DMS 273 (cell line): ENCODE measurements around the gene LPCAT2.
"Not testable (repeated sequence)": the region's sequence is repeated elsewhere in the genome, so short reads cannot be mapped to it uniquely, and the experiment has no call there.

Experiments used
- DNase-seq: peaks from one replicate; lab custom pipeline; 2025; ENCODE audit not compliant: unreplicated experiment; lab: John Stamatoyannopoulos, UW

The LPCAT2 gene

DNA sequence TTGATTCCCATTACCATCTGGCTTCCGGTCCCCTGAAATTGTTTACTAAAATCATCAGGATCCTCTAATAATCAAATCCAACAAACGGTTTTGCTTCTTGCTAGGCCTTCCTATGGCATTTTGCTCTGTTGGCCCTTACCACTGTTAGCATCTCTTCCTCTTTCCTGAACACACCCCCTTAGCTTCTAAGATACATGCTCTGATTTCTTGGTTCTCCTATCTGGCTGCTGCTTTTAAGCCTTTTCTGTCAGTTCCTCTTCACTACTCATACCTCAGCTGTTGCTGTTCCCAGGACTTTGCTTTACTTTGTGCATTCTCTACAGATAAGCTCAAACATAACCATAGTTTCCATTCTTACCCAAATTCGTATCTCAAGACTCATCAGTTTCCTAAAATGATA lies 69.0 kb downstream of the LPCAT2 start:
- no peak for DNase-seq

DNA sequence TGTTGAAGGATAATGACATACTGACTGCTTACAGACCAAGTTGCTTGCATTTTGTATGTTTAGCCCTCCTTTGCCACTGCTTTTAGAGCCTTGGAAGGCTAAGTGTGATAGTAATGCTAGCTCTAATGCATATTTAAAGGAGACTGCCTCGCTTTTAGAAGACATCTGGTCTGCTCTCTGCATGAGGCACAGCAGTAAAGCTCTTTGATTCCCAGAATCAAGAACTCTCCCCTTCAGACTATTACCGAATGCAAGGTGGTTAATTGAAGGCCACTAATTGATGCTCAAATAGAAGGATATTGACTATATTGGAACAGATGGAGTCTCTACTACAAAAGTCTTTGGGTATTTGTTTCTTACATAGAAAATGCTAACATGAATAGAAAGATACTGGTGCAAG lies 76.8 kb downstream of the LPCAT2 start:
- peak; percentile 19 for DNase-seq

DNA sequence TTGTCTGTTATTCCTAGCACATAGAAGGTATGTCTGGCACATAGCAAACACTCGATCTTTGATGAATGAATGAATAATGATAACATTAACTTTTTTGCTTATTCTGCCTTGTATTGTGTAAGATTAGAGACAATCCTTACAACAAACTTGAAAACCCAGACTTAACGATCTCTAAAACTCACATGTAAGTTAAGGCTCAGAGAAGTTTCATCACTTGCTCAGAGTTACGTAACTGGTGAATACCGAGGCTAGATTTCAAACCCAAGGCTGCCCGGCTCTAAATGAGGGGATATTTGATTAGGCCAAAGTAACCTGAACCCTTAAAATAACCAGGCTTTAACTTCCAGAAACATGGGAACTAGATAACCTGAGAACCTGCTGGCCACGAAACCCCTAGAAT lies 79.9 kb downstream of the LPCAT2 start:
- DNase-seq, result no peak

DNA sequence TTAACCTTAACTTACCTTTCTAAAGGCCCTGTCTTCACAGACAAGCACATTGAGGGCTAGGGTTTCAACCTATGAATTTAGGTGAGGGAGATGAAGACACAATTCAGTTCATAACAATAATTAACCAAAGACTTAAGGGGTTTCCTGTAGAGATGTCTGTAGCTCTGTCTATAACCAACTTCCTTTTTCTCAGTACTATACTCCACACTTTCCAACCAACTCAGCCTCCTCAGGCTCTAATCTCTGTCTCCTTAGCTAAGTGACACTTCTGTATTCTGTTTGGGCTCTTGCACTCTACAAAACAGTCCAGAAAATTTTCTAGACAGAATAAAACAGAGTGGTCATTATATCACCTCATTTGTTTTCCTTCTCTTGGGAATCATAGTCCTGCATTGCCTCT lies 83.4 kb downstream of the LPCAT2 start:
- DNase-seq, result no peak

DNA sequence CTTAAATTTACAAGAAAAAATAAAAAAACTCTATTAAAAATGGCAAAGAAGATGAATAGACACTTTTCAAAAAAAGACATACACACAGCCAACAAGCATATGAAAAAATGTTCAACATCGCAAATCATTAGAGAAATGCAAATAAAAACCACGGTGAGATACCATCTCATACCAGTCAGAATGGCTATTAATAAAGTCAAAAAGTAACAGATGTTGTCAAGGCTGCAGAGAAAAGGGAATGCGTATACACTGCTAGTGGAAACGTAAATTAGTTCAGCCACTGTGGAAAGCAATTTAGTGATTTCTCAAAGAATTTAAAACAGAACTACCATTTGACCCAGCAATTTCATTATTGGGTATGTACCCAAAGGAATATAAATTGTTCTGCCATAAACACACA lies 89.1 kb downstream of the LPCAT2 start:
- peak; percentile 10 for DNase-seq

DNA sequence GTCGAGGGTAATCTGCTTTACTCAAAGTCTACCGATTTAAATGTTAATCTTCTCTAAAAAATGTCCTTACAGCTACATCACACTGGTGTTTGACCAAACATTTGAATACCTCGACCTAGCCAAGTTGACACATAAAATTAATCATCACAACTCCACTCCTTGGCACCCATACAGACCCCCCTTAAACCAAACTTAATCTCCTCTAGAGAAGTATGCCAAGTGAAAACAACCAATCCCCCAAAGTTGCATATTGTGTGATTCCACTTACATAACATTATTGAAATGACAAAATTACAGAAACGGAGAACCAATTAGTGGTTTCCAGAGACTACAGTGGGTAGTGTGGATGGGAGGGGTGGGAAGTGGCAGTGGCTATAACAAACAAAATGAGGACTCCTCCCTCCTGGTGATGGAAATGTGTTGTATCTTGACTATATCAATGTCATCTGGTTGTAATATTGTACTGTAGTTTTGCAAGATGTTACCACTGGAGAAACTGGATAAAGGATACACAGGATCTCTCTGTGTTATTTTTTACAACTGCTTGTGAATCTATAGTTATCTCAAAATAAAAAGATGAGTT lies 97.0 kb downstream of the LPCAT2 start:
- DNase-seq, result no peak

DNA sequence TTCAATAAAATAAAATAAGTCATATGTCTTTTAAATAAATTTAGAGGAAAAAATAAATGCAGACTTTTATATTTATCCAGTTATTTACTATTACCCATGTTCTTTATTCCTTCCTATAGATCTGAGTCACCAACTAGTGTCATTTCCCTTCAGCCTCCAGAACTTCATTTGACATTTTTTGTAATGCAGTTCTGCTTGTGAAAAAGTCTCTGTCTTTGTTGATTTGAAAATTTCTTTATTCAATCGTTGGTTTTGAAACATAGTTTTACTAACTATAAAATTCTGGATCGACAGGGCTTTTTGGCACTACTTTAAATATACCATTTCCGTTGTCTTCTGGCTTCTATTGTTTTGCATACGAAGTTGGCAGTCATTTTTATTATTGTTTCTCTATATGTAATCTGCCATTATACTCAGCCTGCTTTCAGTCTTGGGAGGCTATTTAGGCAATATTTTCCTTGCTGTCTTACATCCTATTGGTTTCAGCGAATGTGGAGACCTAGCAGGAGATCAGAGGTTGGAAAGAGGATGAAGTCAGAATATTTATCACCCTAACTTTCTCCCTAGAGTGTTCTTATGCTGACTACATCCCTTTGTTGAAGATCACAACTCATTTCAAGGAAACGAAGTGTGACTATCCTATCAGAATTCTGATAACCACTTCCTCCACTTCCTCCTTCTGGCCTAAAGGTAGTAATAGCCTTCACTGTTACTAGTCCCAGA lies 104.9 kb downstream of the LPCAT2 start:
- no peak for DNase-seq

DNA sequence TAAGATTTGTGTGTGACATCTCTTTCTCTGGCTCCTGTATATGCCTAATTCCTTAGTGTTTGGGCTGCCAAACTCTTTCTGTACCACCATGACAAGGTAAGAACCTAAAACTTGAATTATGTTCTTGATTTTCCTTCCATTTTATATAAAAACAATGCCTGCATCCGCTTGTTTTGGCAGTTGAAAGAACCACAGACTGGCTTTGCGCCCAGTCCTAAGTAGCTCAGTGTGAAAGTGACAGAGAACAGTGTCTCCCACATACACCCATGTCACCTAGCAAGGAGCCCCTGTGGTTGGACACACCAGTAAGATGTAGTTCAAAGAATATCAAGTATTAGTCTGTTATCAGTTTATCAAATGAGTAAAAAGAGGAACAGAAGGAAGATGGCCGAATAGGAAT lies 106.2 kb downstream of the LPCAT2 start:
- no peak for DNase-seq

DNA sequence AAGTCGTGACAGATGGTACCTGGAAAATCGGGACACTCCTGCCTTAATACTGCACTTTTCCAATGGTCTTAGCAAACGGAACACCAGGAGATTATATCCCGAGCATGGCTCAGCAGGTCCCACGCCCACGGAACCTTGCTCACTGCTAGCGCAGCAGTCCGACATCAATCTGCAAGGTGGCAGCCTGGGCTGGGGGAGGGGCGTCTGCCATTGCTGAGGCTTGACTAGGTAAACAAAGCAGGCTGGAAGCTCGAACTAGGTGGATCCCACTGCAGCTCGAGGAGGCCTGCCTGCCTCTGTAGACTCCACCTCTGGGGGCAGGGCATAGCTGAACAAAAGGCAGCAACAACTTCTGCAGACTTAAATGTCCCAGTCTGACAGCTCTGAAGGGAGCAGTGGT lies 106.8 kb downstream of the LPCAT2 start:
- not testable (repeated sequence) for DNase-seq

DNA sequence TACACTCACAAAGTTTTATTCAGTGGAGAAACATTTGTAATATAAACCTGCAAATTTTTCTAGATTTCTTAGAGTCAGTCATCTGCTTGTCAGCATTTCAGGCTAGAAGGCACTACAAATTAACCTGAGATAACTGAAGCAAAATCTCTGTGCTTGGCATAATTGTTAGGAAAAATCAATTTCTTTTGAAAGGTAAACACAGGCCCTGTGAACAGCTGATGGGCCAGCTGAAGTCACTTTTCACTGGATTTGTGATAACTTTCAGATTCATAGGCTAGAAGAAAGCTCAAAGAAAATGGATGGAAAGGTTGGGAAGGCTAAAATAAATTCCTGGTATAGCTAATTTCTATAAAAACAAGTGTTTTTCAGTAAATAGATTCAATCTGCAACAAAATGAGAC lies 112.9 kb downstream of the LPCAT2 start:
- no peak for DNase-seq

DNA sequence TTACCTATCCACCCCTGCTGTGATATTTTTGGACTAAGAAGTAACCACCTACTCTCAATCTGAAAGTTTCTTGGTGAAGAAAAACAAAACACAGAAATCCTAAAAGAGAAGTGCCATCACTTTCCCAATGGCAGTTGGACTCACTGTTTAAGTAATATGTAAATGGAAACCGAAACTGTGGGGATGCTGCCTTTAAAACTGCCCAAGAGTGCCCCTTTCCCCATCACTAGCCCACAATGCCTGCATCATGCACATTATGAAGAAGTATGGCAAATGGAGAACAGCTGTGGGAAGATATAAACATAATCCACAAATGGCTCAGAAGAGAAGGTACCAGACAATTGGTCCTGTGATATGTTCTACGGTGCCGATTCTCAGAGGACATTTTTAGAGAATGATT lies 113.4 kb downstream of the LPCAT2 start:
- no peak for DNase-seq

DNA sequence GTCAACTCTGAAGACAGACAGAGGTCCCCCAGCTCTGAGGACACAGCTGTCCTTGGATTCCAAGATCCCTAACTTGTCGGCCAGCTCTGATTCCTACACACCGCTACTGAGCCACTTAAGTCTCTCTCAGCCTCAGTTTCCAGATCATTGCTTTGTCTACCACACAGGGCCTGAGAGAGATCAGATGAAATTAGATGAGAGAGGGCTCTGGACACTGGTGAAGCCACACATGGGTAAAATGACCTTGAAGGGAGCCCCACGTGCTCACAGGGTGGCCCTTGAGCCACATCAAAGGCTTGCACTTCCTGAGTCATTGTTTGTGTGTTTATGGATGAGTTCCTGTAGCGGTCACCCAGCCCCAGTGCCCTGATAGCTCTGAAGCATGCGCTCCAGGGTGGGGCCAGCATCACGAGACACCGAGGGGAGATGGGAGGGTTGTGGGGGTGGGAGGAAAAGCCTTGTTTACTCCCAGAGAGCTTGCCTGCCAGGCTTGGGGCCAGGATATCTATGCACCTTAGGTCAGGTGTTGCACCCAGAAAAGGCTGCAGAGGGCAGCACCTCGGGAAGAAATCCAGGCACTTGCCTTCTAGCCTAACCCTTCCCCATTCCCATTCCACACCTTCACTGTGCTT lies 114.2 kb downstream of the LPCAT2 start:
- peak; percentile 52 for DNase-seq

DNA sequence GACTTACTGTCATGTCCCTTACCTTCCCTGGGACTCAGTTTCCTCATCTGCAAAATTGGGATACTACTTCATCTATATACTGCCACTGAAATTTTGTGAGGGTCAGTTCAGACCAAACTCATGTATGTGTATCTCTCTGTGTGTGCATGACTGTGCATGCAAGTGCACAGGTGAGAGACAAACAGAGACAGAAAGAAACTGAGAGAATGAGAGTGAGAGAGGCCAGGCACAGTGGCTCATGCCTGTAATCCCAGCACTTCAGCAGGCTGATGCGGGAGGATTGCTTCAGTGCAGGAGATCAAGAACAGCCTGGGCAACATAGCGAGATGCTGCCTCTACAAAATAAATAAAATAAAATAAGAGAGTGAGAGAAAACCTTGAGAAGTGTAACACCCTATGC lies 114.8 kb downstream of the LPCAT2 start:
- no peak for DNase-seq

DNA sequence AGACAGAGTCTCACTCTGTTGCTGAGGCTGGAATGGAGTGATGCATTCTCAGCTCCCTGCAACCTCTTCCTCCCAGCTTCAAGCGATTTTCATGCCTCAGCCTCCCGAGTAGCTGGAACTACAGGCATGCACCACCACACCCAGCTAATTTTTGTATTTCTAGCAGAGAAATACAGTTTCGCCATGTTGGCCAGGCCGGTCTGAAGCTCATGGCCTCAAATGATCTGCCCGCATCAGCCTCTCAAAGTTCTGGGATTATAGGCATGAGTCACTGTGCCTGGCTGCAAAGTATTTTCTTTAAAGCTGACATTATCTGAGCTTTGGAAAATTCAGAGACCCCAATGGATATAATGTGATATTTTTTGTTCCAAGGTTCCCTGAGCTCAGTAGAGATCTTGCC lies 115.8 kb downstream of the LPCAT2 start:
- no peak for DNase-seq

DNA sequence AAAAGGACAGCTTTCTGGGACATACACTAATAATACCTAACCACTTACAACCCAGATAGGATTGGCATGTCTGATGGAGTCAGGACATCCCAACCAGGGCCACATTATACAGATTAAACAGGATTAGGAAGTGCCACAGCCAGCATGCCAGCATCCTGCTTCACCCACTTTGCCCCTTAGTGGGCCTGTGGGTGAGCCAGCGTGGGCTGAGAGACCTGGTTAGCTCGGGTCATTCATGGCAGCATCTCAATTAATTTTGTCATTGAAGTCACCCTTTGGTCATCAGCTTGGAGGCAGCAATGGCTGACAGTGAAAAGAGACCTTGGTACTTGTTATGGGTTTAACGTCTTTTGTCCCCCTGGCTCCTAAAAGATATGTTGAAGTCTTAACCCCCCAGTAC lies 117.0 kb downstream of the LPCAT2 start:
- no peak for DNase-seq

DNA sequence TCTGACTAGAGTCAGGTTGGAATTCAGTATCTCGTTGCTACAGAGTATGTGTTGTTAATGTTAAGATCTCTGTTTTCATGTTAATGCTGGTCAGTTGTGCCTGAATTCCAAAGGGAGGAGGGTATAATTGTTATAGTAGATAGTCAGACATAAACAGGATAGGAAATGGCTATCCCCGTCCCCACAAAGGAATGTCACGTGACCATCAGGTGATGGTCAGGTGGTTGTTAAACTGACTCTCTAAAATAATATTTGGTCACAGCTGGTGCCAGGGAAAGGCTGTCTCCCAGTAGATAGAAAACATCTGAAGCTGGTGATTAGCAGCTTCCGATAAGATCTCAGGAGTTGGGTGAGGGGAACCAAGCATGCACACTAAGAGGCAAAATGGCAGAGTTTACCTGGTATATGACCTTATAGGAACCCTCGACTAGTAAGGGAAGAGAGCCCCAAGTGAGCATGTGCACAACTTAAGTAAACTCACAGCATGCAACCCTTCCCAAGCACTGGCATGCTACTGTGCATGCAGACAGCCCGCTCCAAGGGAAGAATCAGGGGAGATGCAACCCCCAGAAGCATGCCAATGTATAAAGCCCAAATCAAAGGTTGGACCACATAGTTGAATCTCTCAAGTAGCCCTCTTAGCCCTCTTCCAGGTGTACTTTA lies 119.6 kb downstream of the LPCAT2 start:
- no peak for DNase-seq

DNA sequence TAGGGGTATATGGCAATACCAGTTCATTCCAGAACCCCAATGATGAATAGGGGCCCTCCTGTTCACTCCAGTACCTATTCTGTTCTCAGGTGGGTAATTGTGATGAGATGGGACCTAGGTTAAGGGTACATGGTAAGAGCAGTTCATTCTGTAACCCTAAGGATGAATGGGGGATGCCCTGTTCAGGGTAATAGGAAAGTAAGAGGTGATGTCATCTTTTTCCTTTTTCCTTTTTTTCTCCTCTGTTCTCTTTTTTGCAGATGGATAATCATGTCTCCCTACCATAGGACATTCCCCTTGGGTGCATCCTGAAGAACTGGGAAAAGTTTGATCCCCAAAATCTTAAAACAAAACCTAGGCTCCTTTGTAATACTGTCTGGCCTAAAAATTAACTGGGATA lies 121.9 kb downstream of the LPCAT2 start:
- no peak for DNase-seq

DNA sequence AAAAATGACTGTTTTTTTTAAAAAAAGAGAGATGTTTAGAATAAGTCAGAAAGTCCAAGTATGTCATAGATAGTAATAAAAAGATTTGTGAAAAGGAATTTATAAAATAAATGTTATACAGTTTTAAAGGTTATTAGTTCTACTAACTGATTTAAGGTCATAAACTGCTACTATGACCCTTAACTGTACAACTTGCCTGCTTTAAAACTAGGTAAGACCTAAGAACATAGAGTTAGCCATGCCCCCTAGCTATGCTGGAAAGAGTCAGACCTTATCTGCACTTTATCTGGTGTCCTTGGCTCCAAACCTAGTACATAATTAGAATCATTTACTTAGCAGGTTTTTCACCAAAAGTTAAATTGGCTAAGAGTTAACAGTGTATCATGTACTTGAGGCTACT lies 123.4 kb downstream of the LPCAT2 start:
- no peak for DNase-seq

DNA sequence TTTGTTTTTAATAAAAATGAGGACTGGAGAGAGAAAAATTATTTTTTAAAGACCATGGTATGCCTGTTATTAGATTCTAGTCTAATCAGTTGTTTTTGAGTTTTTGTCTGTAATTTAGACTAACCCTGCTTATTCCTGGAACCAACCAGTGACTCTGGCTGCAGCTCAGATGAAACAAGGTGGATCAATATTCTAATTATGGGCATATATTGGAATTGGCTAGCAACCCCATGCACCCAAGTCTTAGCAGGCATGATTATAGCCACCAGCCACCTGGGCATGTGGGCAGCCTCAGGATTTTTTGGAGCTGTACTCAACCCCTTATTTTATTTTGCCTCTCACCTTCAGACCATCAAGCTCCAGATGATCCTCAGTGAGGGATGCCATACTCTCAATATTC lies 125.3 kb downstream of the LPCAT2 start:
- no peak for DNase-seq
